ENCODE data around the gene GSN.

The GSN gene

GRCh38 chr9:121350036-121350435, 82.1 kb downstream of the GSN start:
- DNase-seq (ENCODE audit: low read depth in 3 of 3, low spot score in 1 of 3), result no peak

- DNase-seq (ENCODE audit: low read depth in 3 of 3, low spot score in 1 of 3), result no peak
Measured at GRCh38 chr9:121350993-121351561, 83.1 kb downstream of the GSN start.

GRCh38 chr9:121353241-121354061, 85.5 kb downstream of the GSN start:
- DNase-seq (ENCODE audit: low read depth in 3 of 3, low spot score in 1 of 3), result peak in 2 of 3 donors; percentile 9 to 10

GRCh38 chr9:121354141-121354540, 86.2 kb downstream of the GSN start:
- DNase-seq (ENCODE audit: low read depth in 3 of 3, low spot score in 1 of 3), result no peak

- DNase-seq (ENCODE audit: low read depth in 3 of 3, low spot score in 1 of 3), result no peak
Measured at GRCh38 chr9:121354762-121355161, 86.8 kb downstream of the GSN start.

GRCh38 chr9:121357011-121357410, 89.0 kb downstream of the GSN start:
- DNase-seq (ENCODE audit: low read depth in 3 of 3, low spot score in 1 of 3), result no peak

- DNase-seq (ENCODE audit: low read depth in 3 of 3, low spot score in 1 of 3), result no peak
Measured at GRCh38 chr9:121358751-121359150, 90.8 kb downstream of the GSN start.

GRCh38 chr9:121359351-121360294, 91.7 kb downstream of the GSN start:
- DNase-seq (ENCODE audit: low read depth in 3 of 3, low spot score in 1 of 3), result no peak

GRCh38 chr9:121360601-121361374, 92.8 kb downstream of the GSN start:
- DNase-seq (ENCODE audit: low read depth in 3 of 3, low spot score in 1 of 3), result no peak

GRCh38 chr9:121362813-121363621, 95.1 kb downstream of the GSN start:
- DNase-seq (ENCODE audit: low read depth in 3 of 3, low spot score in 1 of 3), result no peak

- no peak for DNase-seq (ENCODE audit: low read depth in 3 of 3, low spot score in 1 of 3)
Measured at GRCh38 chr9:121363622-121363961, 95.6 kb downstream of the GSN start.

GRCh38 chr9:121364077-121364476, 96.1 kb downstream of the GSN start:
- no peak for DNase-seq (ENCODE audit: low read depth in 3 of 3, low spot score in 1 of 3)

- no peak for DNase-seq (ENCODE audit: low read depth in 3 of 3, low spot score in 1 of 3)
Measured at GRCh38 chr9:121364886-121365285, 96.9 kb downstream of the GSN start.

GRCh38 chr9:121365564-121365963, 97.6 kb downstream of the GSN start:
- DNase-seq (ENCODE audit: low read depth in 3 of 3, low spot score in 1 of 3), result no peak

- DNase-seq (ENCODE audit: low read depth in 3 of 3, low spot score in 1 of 3), result no peak
Measured at GRCh38 chr9:121366611-121367192, 98.7 kb downstream of the GSN start.

GRCh38 chr9:121367306-121368137, 99.6 kb downstream of the GSN start:
- DNase-seq (ENCODE audit: low read depth in 3 of 3, low spot score in 1 of 3), result no peak

GRCh38 chr9:121368138-121368522, 100.2 kb downstream of the GSN start:
- DNase-seq (ENCODE audit: low read depth in 3 of 3, low spot score in 1 of 3), result no peak

GRCh38 chr9:121368745-121369144, 100.8 kb downstream of the GSN start:
- DNase-seq (ENCODE audit: low read depth in 3 of 3, low spot score in 1 of 3), result no peak
